HG02884 (cell line): ENCODE results near the gene NFIB.

Experiments used
- ATAC-seq: cut with Tn5 transposase; IDR thresholded peaks from one replicate; pipeline ENCODE4 v1.9.1; 2021; ENCODE audit warnings: mild to moderate bottlenecking, moderate library complexity; ENCODE audit not compliant: unreplicated experiment

NFIB gene

DNA sequence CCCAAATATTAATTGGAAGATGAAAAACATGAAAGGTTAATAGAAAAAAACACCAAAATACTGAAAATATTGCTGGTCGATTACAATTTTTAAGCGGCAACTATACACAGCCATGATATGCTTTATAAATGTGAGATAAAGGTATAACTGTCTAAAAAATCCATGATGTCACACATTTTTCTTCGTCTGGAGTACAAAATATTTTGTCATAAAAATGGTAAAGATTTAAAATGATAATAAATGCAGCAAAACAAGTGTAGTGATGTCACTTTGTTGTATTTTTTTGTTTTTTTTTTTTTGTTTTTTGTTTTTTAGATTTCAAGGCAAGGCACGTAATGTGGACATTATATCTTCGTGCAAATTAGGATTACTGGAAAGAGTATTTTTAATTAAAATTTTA, 227.4 kb downstream of the NFIB start:
- ATAC-seq = no peak

DNA sequence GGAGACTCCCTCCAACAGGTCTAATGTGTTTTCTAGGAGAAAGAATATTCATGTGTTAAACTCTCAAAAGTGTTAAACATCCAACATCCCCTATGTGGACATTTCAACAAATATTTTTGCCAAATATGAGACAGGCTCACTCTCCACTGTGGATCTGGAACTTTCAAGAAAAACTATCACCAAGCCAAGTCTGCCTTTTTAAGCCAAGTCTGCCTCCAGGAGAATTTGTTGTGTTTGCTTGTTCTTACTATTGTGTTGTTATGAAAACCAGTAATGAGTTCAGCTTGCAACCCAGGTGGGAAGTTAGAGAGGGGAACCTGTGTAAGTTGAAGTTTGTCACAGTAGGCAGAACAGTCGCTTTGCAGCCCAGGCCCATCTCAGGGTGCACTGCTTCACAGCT, 228.1 kb downstream of the NFIB start:
- ATAC-seq = no peak

DNA sequence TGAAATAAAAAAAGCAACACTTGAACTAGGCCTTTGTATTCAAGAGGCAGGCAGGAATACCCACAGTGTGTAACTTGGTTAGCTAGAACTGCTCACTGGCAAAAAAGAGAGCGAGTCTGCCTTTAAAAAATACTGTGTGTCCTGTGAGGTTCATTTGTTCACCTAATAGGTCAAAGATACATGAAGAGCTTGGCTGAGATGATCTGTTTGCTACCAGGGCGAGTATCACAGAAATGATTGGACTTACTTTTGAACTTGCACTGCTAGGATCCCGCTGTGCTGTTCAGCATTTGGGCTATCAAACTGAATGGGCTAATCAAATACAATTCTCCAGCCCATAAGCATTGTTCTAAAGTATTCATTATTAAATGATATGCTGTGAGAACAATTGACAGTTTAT, 229.1 kb downstream of the NFIB start:
- no peak for ATAC-seq

DNA sequence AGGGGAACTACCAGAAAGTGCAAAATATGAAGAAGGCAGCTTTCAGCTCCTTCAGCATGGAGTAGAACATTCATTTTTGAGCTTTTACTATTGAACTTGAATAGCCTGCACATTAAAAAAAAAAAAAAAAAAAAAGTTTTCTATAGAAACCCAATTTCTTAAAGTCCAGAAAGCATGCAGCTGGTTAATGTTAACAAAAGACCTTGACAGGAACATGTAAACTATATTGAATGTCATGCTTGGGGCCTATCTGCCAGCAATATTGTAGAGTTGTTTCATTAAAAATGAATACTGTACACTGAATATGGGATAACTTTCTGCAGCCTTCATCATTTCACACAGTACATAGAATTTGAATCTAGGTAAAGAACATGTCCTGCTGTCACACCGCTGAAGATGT, 230.6 kb downstream of the NFIB start:
- ATAC-seq = no peak

DNA sequence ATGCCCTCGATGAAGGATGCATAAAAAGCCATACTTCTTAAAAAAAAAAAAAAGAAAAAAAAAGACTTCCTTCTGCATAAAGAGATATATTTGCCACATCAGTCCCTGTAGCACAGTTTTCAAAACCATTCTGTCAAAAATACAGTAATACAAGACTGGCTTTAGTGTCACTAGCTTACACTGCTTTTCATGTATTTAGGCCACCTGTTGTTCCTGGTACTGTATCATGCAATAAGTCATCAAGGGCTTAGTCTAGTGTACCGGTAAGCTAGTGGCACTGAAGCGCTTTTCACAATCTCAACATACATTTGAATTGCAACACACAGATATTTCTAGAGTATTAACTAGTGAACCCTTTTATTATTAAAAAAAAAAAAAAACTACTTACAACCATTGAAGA, 231.2 kb downstream of the NFIB start:
- no peak for ATAC-seq

DNA sequence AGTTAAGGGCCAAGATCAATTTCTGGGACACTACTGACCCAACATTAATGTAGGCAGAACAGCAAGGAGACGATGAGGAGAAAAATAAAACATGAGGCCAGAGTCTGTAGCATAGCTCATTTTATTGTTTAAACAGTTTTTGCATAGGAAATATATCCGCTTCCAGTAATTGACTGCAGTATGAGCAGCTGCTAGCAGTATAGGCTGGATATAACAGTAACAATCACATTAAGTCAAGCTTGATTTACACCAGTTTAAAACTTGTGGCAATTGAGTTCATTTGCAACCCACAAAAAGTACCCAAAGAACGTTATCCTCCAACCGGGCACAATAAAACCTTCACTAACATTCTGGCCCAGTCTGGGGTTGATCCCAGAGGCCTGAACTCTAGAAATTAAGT, 232.2 kb downstream of the NFIB start:
- no peak for ATAC-seq

DNA sequence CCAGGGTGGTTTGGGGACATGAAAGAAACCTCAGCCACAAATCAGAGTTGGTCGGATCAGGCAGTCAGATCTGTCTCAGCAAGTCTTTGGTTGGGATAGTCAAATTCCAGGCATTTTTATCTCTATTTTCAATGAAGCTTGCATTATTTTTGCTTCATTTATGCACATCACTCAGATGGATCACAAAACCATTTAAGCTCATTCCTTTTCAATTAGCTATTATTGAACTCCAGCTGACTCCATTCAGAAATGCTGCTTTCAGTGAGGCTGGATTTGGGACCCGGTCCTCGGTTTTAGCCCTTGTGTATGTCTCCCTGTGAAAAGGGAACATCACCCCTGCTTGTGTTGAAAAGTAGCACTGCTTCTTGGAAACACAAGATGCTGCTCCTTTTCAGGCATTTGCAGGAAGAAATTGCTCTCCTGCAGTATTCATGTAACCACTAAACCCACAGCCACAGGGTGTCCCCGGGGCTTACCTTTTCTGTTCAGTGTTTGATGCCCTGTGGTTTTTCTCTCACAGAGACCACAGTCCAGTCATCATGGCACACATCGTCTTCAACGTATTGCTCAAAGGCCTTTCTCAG, 232.9 kb downstream of the NFIB start:
- ATAC-seq = no peak

DNA sequence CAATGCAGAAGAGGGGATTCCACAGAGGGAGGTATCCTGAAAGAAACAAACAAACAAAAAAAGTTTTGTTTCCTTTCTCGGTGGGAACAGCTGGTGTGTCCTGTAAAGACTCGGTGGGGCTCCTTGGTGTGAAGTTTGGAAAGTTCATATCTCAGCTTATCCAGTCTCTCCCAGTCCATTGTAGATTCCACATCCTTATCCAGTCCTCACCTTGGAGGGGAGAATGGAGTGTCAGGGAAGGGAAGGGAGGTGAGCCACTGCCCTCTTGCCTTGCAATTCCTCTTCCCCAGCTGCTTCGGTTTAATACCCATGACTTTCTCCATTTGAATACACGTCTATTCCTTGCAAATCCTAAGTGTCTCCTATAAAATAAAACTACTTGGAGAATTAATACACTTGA, 234.5 kb downstream of the NFIB start:
- no peak for ATAC-seq

DNA sequence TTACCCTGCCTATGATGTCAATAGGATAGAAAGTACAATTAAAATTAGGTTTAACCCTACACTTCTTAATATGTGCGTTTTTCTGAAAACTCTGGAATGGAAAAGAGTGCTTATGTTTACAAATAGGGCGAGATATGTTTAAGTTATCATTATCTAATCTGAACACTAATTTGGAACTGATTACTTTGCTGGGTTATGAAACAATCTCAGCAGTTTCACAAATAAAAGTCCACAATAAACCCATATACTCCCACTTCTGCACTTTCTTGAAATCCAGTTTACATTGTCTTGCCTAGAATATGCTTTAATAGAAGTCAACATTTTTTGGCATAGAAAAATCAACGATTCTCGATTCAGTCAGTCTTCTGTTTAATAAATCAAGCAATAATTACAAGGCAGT, 236.3 kb downstream of the NFIB start:
- no peak for ATAC-seq

DNA sequence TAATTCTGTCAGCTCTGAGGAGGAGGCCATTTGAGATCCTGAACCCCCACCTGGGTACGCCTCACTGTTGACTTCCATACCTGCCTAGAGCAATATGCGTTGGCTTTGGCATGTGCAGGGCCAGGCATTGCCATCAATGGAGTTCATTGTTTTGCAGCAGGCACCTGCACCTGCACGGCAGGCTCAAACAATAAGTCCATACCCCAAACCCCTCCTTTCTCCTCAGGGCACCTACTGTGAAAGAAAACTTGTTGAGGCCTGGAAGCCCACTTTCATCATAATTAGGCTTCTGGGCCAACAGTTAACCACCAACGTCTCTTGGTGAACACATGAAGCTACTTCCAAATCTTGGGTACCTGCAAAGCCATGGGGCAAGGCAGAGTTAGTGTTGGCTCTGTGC, 238.7 kb downstream of the NFIB start:
- no peak for ATAC-seq

DNA sequence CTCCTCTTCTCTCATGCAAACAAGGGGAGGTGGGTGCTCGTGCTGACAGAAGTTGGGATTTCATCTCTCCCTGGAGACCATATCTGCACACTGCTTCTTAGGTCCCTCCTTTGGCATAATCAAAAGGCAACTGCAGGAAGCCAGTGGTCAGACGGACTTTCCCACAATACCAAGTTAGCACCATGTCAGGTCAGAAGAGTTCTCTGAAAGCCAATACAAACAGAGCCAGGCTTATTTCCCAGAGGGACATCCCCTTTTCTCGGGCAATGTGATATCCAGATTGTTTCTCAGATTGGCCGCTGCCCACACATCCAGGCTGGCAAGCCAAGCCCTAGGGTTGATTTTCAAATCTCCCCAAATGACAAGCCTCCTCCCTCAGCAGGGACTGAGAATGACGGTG, 241.1 kb downstream of the NFIB start:
- no peak for ATAC-seq

DNA sequence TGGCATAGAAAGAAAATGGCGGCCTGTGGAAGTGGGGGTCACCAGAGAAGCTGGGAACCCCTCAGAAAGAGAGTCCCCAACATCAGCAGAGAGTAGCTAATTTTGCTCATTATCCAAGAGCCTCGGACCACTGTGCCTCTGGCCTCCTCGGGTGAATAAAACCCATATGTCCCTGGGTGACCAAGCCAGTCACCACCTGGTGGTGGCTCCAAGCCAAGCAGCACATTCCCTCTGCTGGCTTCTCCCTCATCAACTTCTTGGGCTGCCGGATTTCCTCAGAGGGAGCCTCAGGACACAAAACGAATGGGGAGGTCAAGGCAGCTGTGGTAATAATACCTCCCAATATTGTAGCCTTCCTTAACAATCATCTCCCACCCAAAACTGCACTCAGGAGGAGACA, 242.5 kb downstream of the NFIB start:
- no peak for ATAC-seq

DNA sequence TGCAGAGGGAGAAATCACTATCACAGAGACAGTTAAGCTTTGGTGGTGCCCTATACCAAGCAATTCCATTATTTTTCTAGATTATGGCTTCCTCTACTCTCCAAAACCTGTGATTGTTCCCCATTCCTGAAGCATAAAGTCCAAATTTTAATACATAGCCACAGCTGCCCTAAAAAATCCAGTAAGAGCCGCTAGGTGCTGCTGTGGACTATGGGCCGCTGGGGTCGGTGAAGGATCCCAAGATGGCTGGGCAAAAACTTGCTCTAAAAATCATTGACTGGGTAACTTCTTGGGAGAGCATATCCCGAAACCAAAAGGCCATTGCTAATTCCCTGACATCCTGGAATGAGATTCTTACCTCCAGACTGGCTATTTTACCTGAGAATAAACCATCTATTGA, 245.3 kb downstream of the NFIB start:
- ATAC-seq = no peak

DNA sequence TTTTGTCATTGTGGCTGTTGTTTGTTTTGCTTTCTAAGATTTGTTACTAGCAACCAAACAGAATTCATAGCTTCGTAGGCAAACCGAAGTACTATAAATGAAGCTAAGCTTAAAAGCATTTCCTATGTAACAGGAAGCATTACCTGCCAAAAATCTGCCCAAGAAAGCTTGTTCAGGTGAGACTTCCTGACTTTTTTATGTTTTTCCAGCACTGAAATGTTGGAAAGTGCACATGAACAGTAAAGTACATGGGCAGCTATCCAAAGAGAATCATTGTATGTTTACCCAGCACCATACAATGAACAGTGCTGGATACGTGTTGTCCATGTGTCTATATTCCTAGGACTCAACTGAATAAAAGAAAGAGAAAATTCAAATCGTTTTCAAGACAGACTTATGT, 247.1 kb downstream of the NFIB start:
- ATAC-seq = no peak

DNA sequence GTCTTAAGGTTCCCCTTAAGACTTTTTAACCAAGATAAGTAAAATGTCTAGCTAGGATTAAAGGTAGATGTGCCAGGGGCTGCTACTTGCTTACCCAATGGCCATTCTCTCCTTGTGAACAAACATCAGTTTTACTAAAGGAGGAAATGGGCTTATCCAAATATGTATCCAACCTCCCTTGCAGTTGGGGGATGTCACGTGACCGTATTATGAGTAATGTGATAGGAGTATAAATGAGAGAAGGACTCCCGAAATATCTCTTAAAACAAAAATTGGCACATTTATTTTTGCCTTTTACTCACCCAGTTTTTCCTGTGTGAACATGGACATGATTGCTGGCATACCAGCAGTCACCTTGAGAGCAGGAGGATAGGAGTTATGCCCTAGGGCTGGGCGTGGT, 247.9 kb downstream of the NFIB start:
- ATAC-seq = no peak

DNA sequence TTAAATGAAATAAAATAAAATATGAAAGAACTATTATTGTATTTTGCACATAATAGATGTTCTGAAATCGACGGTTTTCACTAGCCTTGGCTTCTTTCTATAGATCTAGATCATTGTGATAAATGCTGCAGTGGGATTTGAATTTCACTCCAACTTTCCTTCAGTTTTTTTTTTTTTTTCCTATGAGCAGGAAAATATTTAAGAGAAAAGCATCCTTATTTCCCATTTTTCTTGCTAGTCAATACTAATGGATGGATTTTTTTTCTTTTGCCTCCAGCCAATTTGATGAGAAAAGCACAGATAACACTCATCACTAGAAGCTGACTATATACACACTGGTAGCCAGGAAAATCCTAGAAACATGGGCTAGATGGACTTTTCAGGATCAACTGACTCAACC, 249.0 kb downstream of the NFIB start:
- ATAC-seq = no peak

DNA sequence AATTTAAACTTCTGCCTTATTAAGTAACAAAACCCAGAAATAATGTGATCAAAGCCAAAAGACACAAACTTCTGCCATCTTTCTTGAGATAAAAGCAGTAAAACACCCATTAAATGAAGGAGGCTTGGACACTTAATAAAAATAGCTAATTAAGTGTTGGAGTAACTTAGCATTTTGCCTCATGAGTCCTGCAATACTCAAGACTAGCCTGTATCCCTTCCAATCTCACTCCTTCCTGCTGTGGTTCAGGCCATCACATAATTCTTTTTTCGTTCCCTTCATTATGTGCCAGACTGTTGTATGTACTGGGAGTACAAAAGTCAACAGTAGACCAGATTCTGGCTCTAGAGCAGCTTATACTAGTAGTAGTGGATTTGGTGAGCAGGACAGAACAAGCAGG, 250.2 kb downstream of the NFIB start:
- no peak for ATAC-seq

DNA sequence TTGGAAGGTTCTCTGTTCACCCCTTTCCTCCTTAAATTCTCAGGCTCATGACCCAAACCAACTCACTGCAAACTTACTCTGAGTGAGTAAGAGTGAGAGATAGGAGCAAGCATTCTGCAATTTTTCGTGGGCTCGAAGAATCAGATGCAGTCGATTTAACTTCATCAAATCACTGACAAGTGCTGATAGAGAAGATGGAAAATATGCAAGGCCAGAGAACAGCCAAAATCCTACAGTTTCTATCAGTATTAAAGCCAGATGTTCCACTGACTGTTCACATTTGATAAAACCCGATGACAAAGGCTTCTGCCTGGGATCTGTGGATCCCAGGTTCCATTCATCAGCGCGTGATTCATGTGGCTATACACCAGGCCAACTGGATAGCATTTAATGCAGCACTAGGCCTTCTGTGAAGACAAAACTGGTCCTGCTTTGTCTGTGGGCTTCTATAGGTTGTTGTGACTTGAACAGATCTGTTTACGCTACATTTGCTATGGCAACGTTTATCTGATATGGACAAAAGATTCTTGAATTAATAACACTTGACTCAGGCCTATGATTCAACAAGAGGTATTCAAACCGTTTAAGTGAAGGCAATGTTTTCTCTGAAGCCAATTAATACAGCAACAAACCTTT, 251.2 kb downstream of the NFIB start:
- no peak for ATAC-seq

DNA sequence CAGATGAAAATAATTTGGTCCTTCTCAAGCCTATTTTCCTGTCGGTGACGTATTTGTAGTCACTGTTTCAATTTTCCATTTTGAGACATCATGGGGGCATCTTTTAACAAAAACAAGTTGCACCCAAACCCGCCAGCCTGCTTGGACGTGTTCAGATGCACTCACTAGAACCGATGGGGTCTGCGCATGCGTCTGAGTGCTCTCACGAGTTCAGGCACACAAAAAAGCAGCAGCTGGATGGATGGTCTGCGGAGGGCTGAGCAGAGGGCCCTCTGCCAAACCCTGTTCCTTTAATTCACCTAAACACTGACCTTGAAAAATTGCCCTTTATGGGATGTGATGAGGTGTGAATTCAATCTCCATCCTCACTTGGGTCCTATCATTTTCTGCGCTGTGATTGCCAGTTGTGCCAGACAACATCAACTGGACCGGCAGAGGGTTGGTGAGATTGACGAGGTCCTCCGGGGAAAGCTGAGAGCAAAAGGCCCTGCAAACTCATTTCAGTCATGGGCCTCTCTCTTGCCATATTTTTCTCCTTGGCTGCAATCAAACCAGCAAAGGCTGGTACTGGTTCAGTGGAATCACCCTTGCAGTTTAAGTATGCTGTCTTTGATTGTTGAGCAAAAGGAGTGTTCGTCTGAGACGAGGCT, 251.9 kb downstream of the NFIB start:
- no peak for ATAC-seq

DNA sequence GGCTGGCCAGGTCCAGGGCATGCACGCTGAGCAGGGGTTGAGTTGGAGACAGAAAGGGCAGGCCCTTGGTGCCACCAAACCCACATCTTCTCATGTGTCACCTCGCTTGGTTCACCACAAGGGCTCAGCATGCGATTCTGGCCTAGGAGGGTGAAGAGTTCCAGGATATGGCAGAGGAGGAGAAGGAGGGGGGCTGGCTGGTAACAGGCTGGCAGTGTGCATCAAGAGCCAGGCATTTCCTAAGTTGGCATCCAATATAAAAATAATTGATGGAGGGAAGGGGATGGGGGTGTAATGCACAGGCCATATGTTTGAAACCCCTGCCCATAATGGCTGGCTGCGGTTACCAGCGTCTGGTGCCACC, 255.6 kb downstream of the NFIB start:
- no peak for ATAC-seq

DNA sequence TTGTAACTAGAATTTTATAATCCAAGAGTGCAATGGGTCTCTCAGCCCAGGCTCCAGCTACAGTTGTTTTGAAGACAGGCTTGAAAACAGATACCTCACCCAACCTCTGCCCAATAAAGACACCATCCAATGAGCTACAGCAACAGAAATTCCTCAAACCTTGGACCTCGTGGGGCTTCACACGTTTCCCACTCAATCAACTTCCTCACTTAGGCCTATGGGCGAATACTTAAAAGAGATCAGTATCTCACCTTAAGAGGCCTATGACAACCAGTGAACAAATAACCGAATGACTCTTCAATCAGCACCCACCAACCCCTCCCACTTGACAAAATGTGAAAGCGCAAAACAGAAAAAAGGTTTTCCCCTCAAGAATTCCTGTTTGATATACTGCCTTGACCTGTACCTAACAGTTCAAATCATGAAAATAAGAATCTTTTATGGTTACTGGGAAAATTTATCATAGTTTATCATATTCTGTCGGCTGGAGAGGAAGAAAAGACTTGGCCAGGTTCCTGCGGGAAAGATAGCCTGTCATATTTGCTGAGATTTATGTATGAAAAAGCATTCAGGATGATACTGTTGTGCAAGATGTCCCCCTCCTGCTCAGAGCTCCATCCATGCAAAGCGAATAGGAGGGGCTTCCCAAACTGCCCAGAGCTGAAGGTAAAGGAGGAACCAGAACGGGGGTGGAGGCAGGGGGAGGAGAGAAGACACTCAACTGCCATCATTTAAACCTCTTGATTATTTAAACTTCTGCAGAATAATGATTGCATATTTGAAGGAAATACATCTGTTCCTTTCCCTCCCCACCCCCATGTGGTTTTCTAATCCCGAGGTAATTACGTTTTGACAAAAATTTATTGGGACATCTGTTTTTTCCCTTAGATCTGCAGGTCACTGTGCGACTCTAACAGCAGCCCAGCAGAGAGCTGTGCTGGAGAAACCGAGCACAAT, 256.3 kb downstream of the NFIB start:
- no peak for ATAC-seq
